ENCODE results near the gene PSEN2. TPM values are rescaled to one million over a fixed set of nuclear protein-coding genes. Genes with fewer than 3 reads are reported as not detected.
"Not testable (repeated sequence)": the region's sequence is repeated elsewhere in the genome, so short reads cannot be mapped to it uniquely, and the experiment has no call there.

The PSEN2 gene
- polyA plus RNA-seq (2013, experiment 1 of 2; ENCODE audit: insufficient read length): 3.4 TPM
- 6.5 TPM for polyA plus RNA-seq (2013, experiment 2 of 2; ENCODE audit: insufficient read length)

DNA sequence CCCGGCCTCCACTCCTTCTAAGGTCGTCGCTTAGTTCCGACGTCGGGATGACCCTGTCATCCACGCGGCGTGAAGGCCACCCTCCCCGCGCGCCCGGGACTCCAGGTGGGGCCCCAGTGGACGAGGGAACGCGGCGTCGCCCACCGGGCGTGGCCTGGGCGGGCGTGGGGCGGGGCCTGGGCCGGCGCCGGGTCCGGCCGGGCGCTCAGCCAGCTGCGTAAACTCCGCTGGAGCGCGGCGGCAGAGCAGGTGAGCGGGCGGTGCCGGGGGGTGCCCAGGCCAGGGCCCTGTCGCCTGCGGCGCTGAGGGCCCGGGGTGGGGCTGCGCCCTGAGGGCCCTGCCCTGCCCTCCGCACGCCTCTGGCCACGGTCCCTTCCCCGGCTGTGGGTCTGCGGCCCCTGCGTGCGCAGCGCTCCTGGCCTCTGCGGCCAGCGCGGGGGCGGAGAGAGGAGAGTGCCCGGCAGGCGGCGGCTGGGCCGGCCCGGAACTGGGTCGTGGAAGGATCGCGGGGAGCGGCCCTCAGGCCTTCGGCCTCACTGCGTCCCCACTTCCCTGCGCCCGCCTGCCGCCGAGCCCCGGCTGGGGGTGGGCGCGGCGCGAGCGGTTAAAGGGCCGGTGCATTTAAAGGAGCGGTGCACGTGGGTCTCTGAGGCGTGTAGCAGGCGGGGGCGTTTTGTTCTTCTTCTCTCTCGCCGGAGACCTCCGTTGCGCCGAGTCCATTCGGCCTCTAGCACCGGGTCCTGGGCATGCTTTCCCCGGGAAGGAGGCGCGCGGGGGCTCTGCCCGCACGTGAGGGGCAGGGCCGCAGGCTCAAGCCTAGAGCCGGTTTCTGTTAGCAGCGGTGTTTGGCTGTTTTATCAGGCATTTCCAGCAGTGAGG lies at the start of gene PSEN2:
TSS of gene PSEN2 (plus strand) at position 216 of the 879 bp plus-strand sequence. CDS start 11,292 bp downstream, outside the sequence.
- peak; percentile 29 for DNase-seq

- peak; percentile 89 for DNase-seq
These were observed 49.3 kb upstream of the PSEN2 start for GRCh38 chr1:226820941-226821718.

DNA sequence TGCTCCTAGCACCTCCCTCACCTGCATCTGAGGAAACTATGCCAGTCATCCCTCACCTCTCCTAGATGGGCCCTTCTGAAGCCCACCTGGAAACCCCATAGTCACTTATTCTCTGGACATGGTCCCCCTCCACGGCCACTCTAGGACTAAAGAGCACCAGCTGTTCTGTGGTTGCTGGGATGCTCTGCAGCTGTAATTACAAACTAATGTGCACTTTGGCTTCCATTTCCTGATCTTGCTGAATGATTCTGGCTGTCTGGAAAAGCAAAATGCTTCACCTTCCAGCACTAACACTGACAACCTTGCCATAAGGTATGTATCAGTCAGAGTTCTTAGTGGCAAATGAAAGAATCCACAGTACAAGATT lies 48.7 kb upstream of the PSEN2 start:
- no peak for DNase-seq

GRCh38 chr1:226823643-226824042 lies 46.8 kb upstream of the PSEN2 start:
- DNase-seq: no peak

DNA sequence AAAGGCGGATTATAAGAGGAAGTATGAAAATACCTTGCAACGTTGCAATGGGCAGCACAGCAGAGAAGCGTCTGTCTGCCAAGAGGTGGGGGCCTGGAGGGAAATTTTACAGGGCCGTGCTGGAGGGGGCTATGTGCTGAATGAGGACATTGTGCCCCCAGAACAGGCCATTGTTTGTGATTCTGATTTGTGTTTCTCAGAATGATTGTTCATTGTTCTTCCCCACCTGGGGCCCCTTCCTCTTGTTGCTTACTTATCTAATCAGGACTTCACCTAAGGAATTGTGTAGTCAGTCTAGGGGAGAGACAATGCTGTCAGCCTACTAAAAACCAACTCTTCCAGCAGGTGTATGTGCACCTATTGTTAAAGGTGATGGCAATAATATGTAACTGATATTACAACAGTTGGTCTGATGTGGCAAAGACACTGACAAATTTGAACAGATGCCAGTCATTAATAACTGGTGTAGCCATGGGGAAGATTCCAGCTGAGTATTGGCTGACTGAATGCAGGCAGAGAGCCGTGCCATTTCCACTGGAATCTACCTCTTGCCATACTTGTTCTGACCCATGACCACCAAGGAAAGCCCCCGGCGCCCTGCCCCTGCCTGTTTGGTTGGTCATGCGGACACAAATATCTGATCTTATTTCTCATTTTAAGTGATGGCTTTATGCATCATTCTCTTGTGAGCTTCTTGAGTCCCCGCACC lies 45.2 kb upstream of the PSEN2 start:
- DNase-seq: no peak

- no peak for DNase-seq
These were observed 44.7 kb upstream of the PSEN2 start for GRCh38 chr1:226825746-226826100.

DNA sequence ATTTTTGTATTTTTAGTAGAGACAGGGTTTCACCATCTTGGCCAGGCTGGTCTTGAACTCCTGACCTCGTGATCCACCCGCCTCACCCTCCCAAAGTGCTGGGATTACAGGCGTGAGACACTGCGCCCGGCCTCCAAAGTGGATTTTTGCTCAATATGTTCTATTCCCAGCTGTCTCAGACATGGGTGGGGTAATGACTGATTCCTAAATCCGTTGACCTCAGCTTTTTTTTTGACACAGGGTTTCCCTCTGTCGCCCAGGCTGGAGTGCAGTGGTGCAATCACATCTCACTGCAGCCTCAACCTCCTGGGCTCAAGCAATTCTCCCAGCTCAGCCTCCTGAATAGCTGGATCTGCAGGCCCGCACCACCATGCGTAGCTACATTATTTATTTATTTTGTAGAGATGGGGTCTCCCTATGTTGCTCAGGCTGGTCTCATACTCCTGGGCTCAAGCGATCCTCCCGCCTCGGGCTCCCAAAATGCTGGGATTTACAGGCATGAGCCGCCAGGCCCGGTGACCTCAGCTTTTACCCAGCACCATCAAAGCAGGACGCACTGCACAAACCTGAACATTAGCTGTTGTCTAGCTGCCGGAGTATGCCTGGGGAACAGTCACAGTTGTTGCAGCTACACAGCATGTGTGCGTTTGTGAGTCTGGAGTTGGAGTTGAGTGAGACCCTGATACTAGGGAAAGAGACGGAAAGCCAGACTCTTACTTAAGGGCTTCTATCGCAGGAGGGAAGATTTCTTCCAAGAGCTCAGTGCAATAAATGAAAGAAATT lies 43.7 kb upstream of the PSEN2 start:
- DNase-seq: no peak

DNA sequence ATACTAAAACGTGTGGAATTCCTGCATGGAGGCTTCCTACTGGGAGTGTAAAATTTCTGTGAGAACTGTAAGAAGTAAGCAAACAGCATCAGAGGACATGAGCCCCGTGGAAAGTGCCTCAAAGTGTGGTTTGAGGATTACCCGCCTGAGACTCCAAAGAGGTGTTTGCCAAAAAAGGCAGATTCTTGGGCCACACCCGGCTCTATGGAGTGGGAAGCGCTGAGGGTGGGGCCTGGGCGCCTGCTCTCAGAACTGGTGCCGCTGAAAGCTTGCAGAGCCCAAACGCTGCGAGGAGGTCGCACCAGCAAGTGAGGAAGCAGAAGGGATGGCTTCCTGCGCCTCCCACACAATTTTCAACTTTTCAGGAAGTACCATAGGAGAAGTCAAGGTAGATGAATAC lies 43.0 kb upstream of the PSEN2 start:
- DNase-seq: peak; percentile 23

DNA sequence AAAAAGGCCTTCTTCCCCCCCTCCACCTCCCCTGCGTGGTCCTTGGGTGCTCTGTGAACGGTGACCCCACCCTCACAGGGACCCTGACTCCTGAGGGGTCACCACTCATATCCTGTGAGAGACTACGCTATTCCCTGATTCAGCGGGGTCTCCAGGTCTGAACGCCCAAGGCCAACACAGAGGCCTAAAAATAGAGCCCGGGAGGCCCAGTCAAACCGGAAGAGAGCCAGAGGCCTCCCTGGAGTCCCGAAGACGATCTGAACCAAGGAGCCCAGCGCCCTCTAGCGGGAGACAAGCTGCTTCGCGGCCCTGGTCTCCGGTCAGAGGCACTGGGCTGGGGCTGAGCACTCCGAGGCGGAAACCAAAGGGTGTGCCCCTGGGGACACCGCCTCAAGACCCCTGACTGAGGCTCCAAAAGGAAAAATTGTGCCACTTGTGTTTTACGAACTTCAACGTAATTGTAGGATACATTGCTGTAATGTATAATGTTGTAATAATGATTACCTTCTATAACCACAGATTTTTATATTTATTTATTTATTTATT lies 42.4 kb upstream of the PSEN2 start:
- DNase-seq: peak; percentile 96

GRCh38 chr1:226829105-226829504 lies 41.3 kb upstream of the PSEN2 start:
- no peak for DNase-seq

DNA sequence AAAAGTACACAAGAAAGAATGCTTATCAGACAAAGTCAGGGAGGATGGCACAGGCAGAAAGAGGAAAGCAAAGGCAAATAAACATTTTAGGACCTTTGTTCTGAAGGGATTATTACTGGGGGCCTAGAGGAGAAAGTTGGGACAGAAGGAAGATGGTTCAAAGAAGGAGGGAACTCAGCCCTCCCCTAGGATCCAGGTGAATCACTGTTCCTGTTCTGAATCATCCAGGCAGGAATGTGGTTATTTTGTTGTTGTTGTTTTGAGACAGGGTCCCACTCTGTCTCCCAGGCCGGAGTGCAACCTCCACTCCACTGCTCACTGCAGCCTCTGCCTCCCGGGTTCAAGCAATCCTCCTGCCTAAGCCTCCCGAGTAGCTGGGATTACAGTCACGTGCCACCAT lies 38.5 kb upstream of the PSEN2 start:
- DNase-seq: no peak

GRCh38 chr1:226832613-226833012 lies 37.8 kb upstream of the PSEN2 start:
- no peak for DNase-seq

GRCh38 chr1:226834179-226834578 lies 36.2 kb upstream of the PSEN2 start:
- not testable (repeated sequence) for DNase-seq

- not testable (repeated sequence) for DNase-seq
These were observed 35.0 kb upstream of the PSEN2 start for GRCh38 chr1:226835396-226835795.

DNA sequence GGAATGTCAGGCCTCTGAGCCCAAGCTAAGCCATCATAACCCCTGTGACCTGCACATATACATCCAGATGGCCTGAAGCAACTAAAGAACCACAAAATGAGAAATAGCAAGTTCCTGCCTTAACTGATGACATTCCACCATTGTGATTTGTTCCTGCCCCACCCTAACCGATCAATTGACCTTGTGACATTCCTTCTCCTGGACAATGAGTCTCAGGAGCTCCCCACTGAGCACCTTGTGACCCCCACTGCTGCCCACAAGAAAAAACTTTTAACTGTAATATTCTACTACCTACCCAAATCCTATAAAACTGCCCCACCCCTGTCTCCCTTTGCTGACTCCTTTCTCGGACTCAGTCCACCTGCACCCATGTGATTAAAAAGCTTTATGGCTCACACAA lies 32.5 kb upstream of the PSEN2 start:
- not testable (repeated sequence) for DNase-seq

GRCh38 chr1:226838456-226838855 lies 32.0 kb upstream of the PSEN2 start:
- no peak for DNase-seq

- DNase-seq: no peak
These were observed 24.8 kb upstream of the PSEN2 start for GRCh38 chr1:226845624-226846023.

DNA sequence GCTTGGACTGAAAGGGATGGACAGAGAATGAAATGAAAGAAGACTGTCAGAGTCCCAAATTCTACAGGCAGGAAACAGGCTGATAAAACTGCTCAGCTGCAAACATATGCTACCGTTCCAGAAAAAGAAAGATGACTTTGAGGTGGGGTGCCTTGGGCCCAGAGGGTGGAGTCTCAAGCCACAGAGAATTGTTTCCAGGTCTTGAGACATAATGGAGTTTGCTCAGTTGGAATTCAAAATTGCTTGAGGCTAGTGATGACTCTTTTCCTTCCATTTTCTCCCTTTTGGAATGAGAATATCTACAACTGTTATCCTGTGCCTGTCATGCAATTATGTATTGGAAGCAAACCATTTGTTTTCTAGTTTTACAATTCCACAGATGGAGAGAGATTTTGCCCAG lies 23.6 kb upstream of the PSEN2 start:
- DNase-seq: no peak

DNA sequence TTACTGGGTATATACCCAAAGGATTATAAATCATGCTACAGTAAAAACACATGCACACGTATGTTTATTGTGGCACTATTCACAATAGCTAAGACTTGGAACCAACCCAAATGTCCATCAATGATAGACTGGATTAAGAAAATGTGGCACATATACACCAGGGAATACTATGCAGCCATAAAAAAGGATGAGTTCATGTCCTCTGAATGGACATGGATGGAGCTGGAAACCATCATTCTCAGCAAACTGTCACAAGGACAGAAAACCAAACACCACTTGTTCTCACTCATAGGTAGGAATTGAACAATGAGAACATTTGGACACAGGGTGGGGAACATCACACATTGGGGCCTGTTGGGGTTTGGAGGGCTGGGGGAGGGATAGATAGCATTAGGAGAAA lies 15.9 kb upstream of the PSEN2 start:
- DNase-seq: not testable (repeated sequence)

- DNase-seq: peak; percentile 34
These were observed 7.5 kb upstream of the PSEN2 start for GRCh38 chr1:226862890-226863289.

- DNase-seq: peak; percentile 60
These were observed 7.0 kb upstream of the PSEN2 start for GRCh38 chr1:226863446-226863845.

DNA sequence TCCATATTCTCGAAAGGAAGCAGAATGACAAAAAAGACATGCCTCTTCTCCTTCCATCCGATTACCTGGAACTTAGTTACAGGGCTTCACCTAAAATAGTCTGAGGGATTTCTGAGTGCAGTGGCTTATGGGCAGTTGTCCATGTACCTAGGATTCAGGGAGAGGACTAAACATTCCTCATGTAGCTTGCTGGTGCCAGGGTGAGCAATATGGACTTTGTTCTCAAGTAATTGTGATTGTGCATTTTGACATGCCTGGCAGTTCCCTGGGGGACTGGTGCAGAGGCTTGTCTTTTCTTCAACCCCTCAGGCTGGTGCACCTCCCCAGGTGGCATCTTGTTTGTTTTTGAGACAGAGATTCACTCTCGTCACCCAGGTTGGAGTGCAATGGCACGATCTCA lies 6.1 kb upstream of the PSEN2 start:
- DNase-seq: no peak
